SK-N-SH (cell line): ENCODE data around the gene CFAP100. TPM values are rescaled to one million over a fixed set of nuclear protein-coding genes. Genes with fewer than 3 reads are reported as not detected.

Experiments
- CTCF ChIA-PET: fragments of 300-600, 350-600 bp; formaldehyde crosslinking; extraction: SDS; loops from one replicate; lab custom pipeline; 2021; lab: Yijun Ruan, JAX
- POLR2A ChIA-PET: fragments of 350-600 bp; sonication (Branson Sonifier 250); formaldehyde crosslinking; extraction: SDS; loops from one replicate; lab custom pipeline; 2020; ENCODE audit warnings: antibody characterized with exemption, inconsistent platforms; lab: Yijun Ruan, JAX
- DNase-seq: peaks from one replicate; pipeline ENCODE4 v3.0.0; 2012
- H2AFZ ChIP-seq: fragments of 200-600 bp; sonication (generic); 2 replicates; pipeline ENCODE4 v1.8.1; 2016; ENCODE audit warnings: antibody characterized with exemption, mild to moderate bottlenecking, low read depth
- H3F3A ChIP-seq: fragments of 200-600 bp; sonication (generic); replicated peaks from 2 replicates; pipeline ENCODE3; 2016; ENCODE audit warnings: antibody characterized with exemption, mild to moderate bottlenecking; ENCODE audit not compliant: insufficient read depth
- H3K27ac ChIP-seq, 2 experiments: fragments of 200-500 bp in 1 of 2; fragments of 200-600 bp in 1 of 2; sonication (Bioruptor generic) in 1 of 2; sonication (generic), shearing (Covaris generic) in 1 of 2; 2 replicates each; pipeline versions ENCODE4 v1.5.1 to v1.6.1; 2014 to 2016; ENCODE audit warnings: low read depth in 2 of 2, inconsistent platforms in 1 of 2, low read length in 1 of 2, mild to moderate bottlenecking in 1 of 2, mixed read lengths in 1 of 2
- H3K27me3 ChIP-seq: fragments of 200-600 bp; sonication (generic), shearing (Covaris generic); 2 replicates; pipeline ENCODE4 v1.6.1; 2016; ENCODE audit warnings: mixed run types; ENCODE audit not compliant: insufficient read depth
- H3K36me3 ChIP-seq, 2 experiments: fragments of 200-500 bp in 1 of 2; fragments of 200-600 bp in 1 of 2; sonication (Bioruptor generic) in 1 of 2; sonication (generic) in 1 of 2; replicated peaks in 1 of 2; 2 replicates each; pipeline versions ENCODE3 to v1.5.1; 2014 to 2016; ENCODE audit warnings: low read length in 1 of 2, mild to moderate bottlenecking in 1 of 2; ENCODE audit not compliant: insufficient read depth in 2 of 2, control insufficient read depth in 1 of 2
- H3K4me1 ChIP-seq, 2 experiments: fragments of 200-500 bp in 1 of 2; fragments of 200-600 bp in 1 of 2; sonication (Bioruptor generic) in 1 of 2; sonication (generic), shearing (Covaris generic) in 1 of 2; 2 replicates each; pipeline versions ENCODE4 v1.5.1 to v1.6.1; 2014 to 2016; ENCODE audit warnings: low read depth in 1 of 2, low read length in 1 of 2, mixed run types in 1 of 2; ENCODE audit not compliant: insufficient read depth in 2 of 2, control insufficient read depth in 1 of 2
- H3K4me2 ChIP-seq: fragments of 200-600 bp; sonication (generic), shearing (Covaris generic); 2 replicates; pipeline ENCODE4 v1.6.1; 2017; ENCODE audit warnings: mixed run types
- H3K4me3 ChIP-seq, 2 experiments: fragments of 200-500 bp in 1 of 2; fragments of 200-600 bp in 1 of 2; sonication (Bioruptor generic) in 1 of 2; sonication (generic), shearing (Covaris generic) in 1 of 2; 2 replicates each; pipeline versions ENCODE4 v1.5.1 to v1.8.1; 2014 to 2016; ENCODE audit warnings: low read depth in 2 of 2, inconsistent platforms in 1 of 2, low read length in 1 of 2, mild to moderate bottlenecking in 1 of 2, mixed read lengths in 1 of 2, moderate library complexity in 1 of 2
- H3K79me2 ChIP-seq: fragments of 200-600 bp; sonication (generic); 2 replicates; pipeline ENCODE4 v1.8.1; 2017; ENCODE audit warnings: mild to moderate bottlenecking; ENCODE audit not compliant: insufficient read depth
- H3K9ac ChIP-seq: fragments of 200-600 bp; sonication (generic); 2 replicates; pipeline ENCODE4 v1.6.1; 2017; ENCODE audit warnings: mixed run types
- H3K9me2 ChIP-seq: fragments of 200-600 bp; sonication (generic); 2 replicates; pipeline ENCODE4 v1.6.1; 2017; ENCODE audit warnings: mixed run types
- H3K9me3 ChIP-seq: fragments of 200-600 bp; sonication (generic); 2 replicates; pipeline ENCODE4 v1.6.1; 2017; ENCODE audit warnings: mixed run types, mild to moderate bottlenecking, moderate library complexity
- H4K20me1 ChIP-seq: fragments of 200-600 bp; sonication (generic); 2 replicates; pipeline ENCODE4 v1.6.1; 2017; ENCODE audit warnings: mild to moderate bottlenecking, mixed run types; ENCODE audit not compliant: insufficient read depth
- EP300 ChIP-seq, 2 experiments: IDR thresholded peaks; 2 replicates each; pipeline versions ENCODE4 v1.4.0 to v1.6.1; 2012; ENCODE audit warnings: borderline replicate concordance in 1 of 2, low read depth in 1 of 2, low read length in 1 of 2
- FOXM1 ChIP-seq: IDR thresholded peaks from 2 replicates; pipeline ENCODE4 v1.4.0; 2012; ENCODE audit warnings: low read depth, mild to moderate bottlenecking
- GABPA ChIP-seq: IDR thresholded peaks from 2 replicates; pipeline ENCODE4 v1.4.0; 2012; ENCODE audit warnings: low read depth, mild to moderate bottlenecking
- JUND ChIP-seq: IDR thresholded peaks from 2 replicates; pipeline ENCODE4 v1.4.0; 2012
- NFIC ChIP-seq: IDR thresholded peaks from 2 replicates; pipeline ENCODE4 v1.4.0; 2012; ENCODE audit warnings: borderline replicate concordance
- POLR2AphosphoS5 ChIP-seq: IDR thresholded peaks from 2 replicates; pipeline ENCODE4 v1.6.1; 2012; ENCODE audit warnings: low read depth, low read length
- TCF12 ChIP-seq: IDR thresholded peaks from 2 replicates; pipeline ENCODE4 v1.4.0; 2012
- YY1 ChIP-seq: IDR thresholded peaks from 2 replicates; pipeline ENCODE4 v1.4.0; 2012; ENCODE audit warnings: low read depth, mild to moderate bottlenecking
- WGBS: methylation state at CpG from one replicate; pipeline ENCODE4 v1.1.6; 2017; ENCODE audit warnings: low lambda C conversion rate; 5-methylcytosine and 5-hydroxymethylcytosine counted together
- polyA plus RNA-seq, 3 experiments: library from polyadenylated mRNA; depleted of rRNA; stranded (reverse); fragments of >200 nt; gene quantifications; 2 replicates each; pipeline ENCODE4 v1.2.3, GENCODE V29; 2012
- TF ChIP-seq, protein P1 (sequence below): fragments of 200-600 bp; sonication (generic); IDR thresholded peaks from 2 replicates; pipeline ENCODE4 v1.6.1; 2017; ENCODE audit warnings: antibody characterized with exemption, mild to moderate bottlenecking, moderate library complexity
- TF ChIP-seq, protein P2 (sequence below): IDR thresholded peaks from 2 replicates; pipeline ENCODE4; 2012
- TF ChIP-seq, protein P3 (sequence below): fragments of 150-350 bp; IDR thresholded peaks from 2 replicates; pipeline ENCODE4 v1.6.1; 2016; ENCODE audit warnings: mild to moderate bottlenecking, low read depth, low read length
- TF ChIP-seq, protein P4 (sequence below): IDR thresholded peaks from 2 replicates; pipeline ENCODE4 v1.6.1; 2012; ENCODE audit warnings: mild to moderate bottlenecking, low read depth, low read length, moderate library complexity
- TF ChIP-seq, protein P5 (sequence below): IDR thresholded peaks from 2 replicates; pipeline ENCODE4 v1.4.0; 2012; ENCODE audit warnings: low read depth

CFAP100 gene
- polyA plus RNA-seq, 1 of the 3 experiments (the other 2 are of a cell fraction): not detected

DNA sequence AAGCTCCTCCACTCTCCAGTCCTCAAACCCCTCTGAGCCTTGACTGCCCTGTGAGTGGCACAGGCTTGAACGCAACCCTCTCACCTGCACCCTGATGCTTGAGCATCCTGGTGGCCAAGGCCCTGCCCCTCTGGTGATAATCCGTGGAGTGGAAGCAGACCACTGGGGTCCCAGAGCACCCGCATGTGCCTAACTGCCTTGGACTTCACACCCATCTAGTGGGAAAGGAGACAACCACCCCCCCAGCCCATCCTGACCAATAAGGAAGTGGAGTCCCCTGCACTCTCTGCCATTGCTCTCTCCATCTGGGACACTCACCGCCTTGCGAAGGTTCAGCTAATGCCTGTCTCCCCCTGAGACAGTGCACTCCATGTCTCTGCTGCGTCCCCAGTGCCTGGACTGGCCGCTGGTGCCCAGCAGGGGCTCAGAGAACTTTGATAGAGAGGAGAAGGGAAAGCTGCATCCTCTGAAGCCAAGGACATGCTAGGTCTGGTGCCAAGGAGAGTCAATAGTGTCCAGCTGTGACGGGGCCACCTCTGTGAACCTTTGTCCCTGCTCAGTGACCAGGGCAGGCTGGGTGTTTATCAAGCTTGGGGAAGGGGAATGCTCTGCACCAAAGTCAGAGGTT lies 40.9 kb upstream of the CFAP100 start:
- ChIA-PET POLR2A (no interaction called here), CTCF (interaction anchor here (1.0 kb wide), 1 partner anchor 220 kb away, joined by 5 read pairs; no protein-coding TSS in a partner anchor)
- no peak for DNase-seq
- Histone ChIP-seq H3F3A (no peaks in the 10 kb centered on the region), H3K27ac (no peak overlapping the region), H3K4me2 (no peak overlapping the region), H3K79me2 (no peaks in the 10 kb centered on the region), H3K27me3 (peaks cover 36% of the 10 kb centered on the region), H3K9me2 (no peaks in the 10 kb centered on the region), H3K4me3 (no peak overlapping the region), H3K9ac (no peak overlapping the region), H4K20me1 (no peaks in the 10 kb centered on the region), H2AFZ (no peak overlapping the region), H3K36me3 (no peaks in the 10 kb centered on the region), H3K9me3 (no peaks in the 10 kb centered on the region), H3K4me1 (peaks cover 0 to 21% of the 10 kb centered on the region in 2 experiments; a peak in 1 of 4 replicates)
- WGBS: 87% methylated on average over 7 of the region's 8 CpGs
- TF ChIP-seq YY1 (no peak), JUND (no peak), GABPA (no peak), NFIC (no peak), TCF12 (no peak), EP300 (IDR thresholded peaks at IDR 0.05; ENCODE audit: borderline replicate concordance in 1 of 2, low read depth in 1 of 2, low read length in 1 of 2) (no peak), FOXM1 (no peak), POLR2AphosphoS5 (no peak)
- TF ChIP-seq, protein P1, sequence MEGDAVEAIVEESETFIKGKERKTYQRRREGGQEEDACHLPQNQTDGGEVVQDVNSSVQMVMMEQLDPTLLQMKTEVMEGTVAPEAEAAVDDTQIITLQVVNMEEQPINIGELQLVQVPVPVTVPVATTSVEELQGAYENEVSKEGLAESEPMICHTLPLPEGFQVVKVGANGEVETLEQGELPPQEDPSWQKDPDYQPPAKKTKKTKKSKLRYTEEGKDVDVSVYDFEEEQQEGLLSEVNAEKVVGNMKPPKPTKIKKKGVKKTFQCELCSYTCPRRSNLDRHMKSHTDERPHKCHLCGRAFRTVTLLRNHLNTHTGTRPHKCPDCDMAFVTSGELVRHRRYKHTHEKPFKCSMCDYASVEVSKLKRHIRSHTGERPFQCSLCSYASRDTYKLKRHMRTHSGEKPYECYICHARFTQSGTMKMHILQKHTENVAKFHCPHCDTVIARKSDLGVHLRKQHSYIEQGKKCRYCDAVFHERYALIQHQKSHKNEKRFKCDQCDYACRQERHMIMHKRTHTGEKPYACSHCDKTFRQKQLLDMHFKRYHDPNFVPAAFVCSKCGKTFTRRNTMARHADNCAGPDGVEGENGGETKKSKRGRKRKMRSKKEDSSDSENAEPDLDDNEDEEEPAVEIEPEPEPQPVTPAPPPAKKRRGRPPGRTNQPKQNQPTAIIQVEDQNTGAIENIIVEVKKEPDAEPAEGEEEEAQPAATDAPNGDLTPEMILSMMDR: no peak
- TF ChIP-seq, protein P2, sequence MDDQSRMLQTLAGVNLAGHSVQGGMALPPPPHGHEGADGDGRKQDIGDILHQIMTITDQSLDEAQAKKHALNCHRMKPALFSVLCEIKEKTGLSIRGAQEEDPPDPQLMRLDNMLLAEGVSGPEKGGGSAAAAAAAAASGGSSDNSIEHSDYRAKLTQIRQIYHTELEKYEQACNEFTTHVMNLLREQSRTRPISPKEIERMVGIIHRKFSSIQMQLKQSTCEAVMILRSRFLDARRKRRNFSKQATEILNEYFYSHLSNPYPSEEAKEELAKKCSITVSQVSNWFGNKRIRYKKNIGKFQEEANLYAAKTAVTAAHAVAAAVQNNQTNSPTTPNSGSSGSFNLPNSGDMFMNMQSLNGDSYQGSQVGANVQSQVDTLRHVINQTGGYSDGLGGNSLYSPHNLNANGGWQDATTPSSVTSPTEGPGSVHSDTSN: no peak
- TF ChIP-seq, protein P3, sequence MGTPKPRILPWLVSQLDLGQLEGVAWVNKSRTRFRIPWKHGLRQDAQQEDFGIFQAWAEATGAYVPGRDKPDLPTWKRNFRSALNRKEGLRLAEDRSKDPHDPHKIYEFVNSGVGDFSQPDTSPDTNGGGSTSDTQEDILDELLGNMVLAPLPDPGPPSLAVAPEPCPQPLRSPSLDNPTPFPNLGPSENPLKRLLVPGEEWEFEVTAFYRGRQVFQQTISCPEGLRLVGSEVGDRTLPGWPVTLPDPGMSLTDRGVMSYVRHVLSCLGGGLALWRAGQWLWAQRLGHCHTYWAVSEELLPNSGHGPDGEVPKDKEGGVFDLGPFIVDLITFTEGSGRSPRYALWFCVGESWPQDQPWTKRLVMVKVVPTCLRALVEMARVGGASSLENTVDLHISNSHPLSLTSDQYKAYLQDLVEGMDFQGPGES: no peak
- TF ChIP-seq, protein P4, sequence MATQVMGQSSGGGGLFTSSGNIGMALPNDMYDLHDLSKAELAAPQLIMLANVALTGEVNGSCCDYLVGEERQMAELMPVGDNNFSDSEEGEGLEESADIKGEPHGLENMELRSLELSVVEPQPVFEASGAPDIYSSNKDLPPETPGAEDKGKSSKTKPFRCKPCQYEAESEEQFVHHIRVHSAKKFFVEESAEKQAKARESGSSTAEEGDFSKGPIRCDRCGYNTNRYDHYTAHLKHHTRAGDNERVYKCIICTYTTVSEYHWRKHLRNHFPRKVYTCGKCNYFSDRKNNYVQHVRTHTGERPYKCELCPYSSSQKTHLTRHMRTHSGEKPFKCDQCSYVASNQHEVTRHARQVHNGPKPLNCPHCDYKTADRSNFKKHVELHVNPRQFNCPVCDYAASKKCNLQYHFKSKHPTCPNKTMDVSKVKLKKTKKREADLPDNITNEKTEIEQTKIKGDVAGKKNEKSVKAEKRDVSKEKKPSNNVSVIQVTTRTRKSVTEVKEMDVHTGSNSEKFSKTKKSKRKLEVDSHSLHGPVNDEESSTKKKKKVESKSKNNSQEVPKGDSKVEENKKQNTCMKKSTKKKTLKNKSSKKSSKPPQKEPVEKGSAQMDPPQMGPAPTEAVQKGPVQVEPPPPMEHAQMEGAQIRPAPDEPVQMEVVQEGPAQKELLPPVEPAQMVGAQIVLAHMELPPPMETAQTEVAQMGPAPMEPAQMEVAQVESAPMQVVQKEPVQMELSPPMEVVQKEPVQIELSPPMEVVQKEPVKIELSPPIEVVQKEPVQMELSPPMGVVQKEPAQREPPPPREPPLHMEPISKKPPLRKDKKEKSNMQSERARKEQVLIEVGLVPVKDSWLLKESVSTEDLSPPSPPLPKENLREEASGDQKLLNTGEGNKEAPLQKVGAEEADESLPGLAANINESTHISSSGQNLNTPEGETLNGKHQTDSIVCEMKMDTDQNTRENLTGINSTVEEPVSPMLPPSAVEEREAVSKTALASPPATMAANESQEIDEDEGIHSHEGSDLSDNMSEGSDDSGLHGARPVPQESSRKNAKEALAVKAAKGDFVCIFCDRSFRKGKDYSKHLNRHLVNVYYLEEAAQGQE: no peak
- TF ChIP-seq, protein P5, sequence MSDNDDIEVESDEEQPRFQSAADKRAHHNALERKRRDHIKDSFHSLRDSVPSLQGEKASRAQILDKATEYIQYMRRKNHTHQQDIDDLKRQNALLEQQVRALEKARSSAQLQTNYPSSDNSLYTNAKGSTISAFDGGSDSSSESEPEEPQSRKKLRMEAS: no peak
